WTC11 (cell line): Measurements from ENCODE around the gene PHLDA3. TPM values are rescaled to one million over a fixed set of nuclear protein-coding genes. Genes with fewer than 3 reads are reported as not detected.

Experiments
- ATAC-seq: fragments of 200-7000 bp; cut with Tn5 transposase; 2 replicates; pipeline ENCODE4 v1.10.0; 2021; ENCODE audit warnings: mild to moderate bottlenecking, moderate library complexity
- CTCF ChIA-PET: fragments of 300-600 bp; sonication (Branson Sonifier 250); formaldehyde crosslinking; loops from one replicate; lab custom pipeline; 2021; ENCODE audit warnings: antibody characterized with exemption; lab: Charles Lee
- POLR2A ChIA-PET: fragments of 350-600 bp; sonication (Branson Sonifier 250); formaldehyde crosslinking; loops from one replicate; lab custom pipeline; 2021; ENCODE audit warnings: antibody characterized with exemption; lab: Charles Lee
- DNase-seq: peaks from one replicate; pipeline ENCODE4 v3.0.0; 2021; ENCODE audit warnings: low spot score
- H3K27ac Mint-ChIP-seq: 2 replicates; pipeline ENCODE4 v1.8.0; 2021; ENCODE audit warnings: mixed read lengths
- H3K27me3 Mint-ChIP-seq: 2 replicates; pipeline ENCODE4 v1.8.0; 2021; ENCODE audit warnings: low read depth, mild to moderate bottlenecking, moderate library complexity, mixed read lengths
- H3K36me3 Mint-ChIP-seq: 2 replicates; pipeline ENCODE4 v1.8.0; 2021; ENCODE audit warnings: mixed read lengths
- H3K4me1 Mint-ChIP-seq: 2 replicates; pipeline ENCODE4 v1.8.0; 2022; ENCODE audit warnings: mixed read lengths
- H3K4me3 Mint-ChIP-seq: 2 replicates; pipeline ENCODE4 v1.8.0; 2021; ENCODE audit warnings: mild to moderate bottlenecking, moderate library complexity, mixed read lengths
- H3K9me3 Mint-ChIP-seq: 2 replicates; pipeline ENCODE4 v1.8.0; 2021; ENCODE audit warnings: mixed read lengths
- ATF2 ChIP-seq: sonication (generic); formaldehyde crosslinking; IDR thresholded peaks from 2 replicates; pipeline ENCODE4 v1.8.1; 2022; ENCODE audit warnings: low read depth, missing genetic modification reagents, borderline replicate concordance
- CREB1 ChIP-seq: sonication (generic); formaldehyde crosslinking; IDR thresholded peaks from 2 replicates; pipeline ENCODE4 v1.8.0; 2023; ENCODE audit warnings: mild to moderate bottlenecking, missing genetic modification reagents
- CREM ChIP-seq: sonication (generic); formaldehyde crosslinking; IDR thresholded peaks from 2 replicates; pipeline ENCODE4 v1.8.1; 2022; ENCODE audit warnings: mild to moderate bottlenecking, missing genetic modification reagents, moderate library complexity
- E2F4 ChIP-seq: sonication (generic); formaldehyde crosslinking; IDR thresholded peaks from 2 replicates; pipeline ENCODE4 v1.8.1; 2022; ENCODE audit warnings: low read depth, mild to moderate bottlenecking, moderate library complexity, missing genetic modification reagents, borderline replicate concordance
- ELF4 ChIP-seq: sonication (generic); formaldehyde crosslinking; IDR thresholded peaks from 2 replicates; pipeline ENCODE4 v1.8.1; 2022; ENCODE audit warnings: low read depth, mild to moderate bottlenecking, moderate library complexity, missing genetic modification reagents
- EMX1 ChIP-seq: fragments of 250-450 bp; sonication (Bioruptor Pico); IDR thresholded peaks from 2 replicates; pipeline ENCODE4 v1.8.0; 2021; ENCODE audit warnings: mild to moderate bottlenecking
- ESRRA ChIP-seq: sonication (generic); formaldehyde crosslinking; IDR thresholded peaks from 2 replicates; pipeline ENCODE4 v1.8.1; 2022; ENCODE audit warnings: mild to moderate bottlenecking, missing genetic modification reagents, borderline replicate concordance
- FOXP4 ChIP-seq: sonication (generic); formaldehyde crosslinking; IDR thresholded peaks from 2 replicates; pipeline ENCODE4 v1.8.0; 2022; ENCODE audit warnings: mild to moderate bottlenecking, missing genetic modification reagents
- IRF1 ChIP-seq: sonication (generic); formaldehyde crosslinking; IDR thresholded peaks from 2 replicates; pipeline ENCODE4 v1.8.0; 2023; ENCODE audit warnings: missing genetic modification reagents
- JAZF1 ChIP-seq: fragments of 250-450 bp; sonication (Bioruptor Pico); IDR thresholded peaks from 2 replicates; pipeline ENCODE4 v1.9.0; 2021; ENCODE audit warnings: moderate library complexity, mild to moderate bottlenecking, inconsistent platforms
- MAX ChIP-seq: sonication (generic); formaldehyde crosslinking; IDR thresholded peaks from 2 replicates; pipeline ENCODE4 v1.8.0; 2022; ENCODE audit warnings: mild to moderate bottlenecking, missing genetic modification reagents
- MLX ChIP-seq: sonication (generic); formaldehyde crosslinking; IDR thresholded peaks from 2 replicates; pipeline ENCODE4 v1.8.1; 2023; ENCODE audit warnings: mild to moderate bottlenecking, missing genetic modification reagents, moderate library complexity
- NFYB ChIP-seq: sonication (generic); formaldehyde crosslinking; conservative IDR thresholded peaks from 2 replicates; pipeline ENCODE4 v1.8.0; 2022; ENCODE audit warnings: low read depth, missing genetic modification reagents
- OVOL2 ChIP-seq: fragments of 250-450 bp; sonication (Bioruptor Pico); IDR thresholded peaks from 2 replicates; pipeline ENCODE4 v1.9.0; 2021; ENCODE audit warnings: mild to moderate bottlenecking, borderline replicate concordance
- RELA ChIP-seq: sonication (generic); formaldehyde crosslinking; IDR thresholded peaks from 2 replicates; pipeline ENCODE4 v1.8.1; 2022; ENCODE audit warnings: missing genetic modification reagents, mild to moderate bottlenecking, borderline replicate concordance
- TP53 ChIP-seq: sonication (generic); formaldehyde crosslinking; IDR thresholded peaks from 2 replicates; pipeline ENCODE4 v1.8.1; 2023; ENCODE audit warnings: mild to moderate bottlenecking, missing genetic modification reagents
- ZMAT4 ChIP-seq: fragments of 250-450 bp; sonication (Bioruptor Pico); IDR thresholded peaks from 2 replicates; pipeline ENCODE4 v1.9.0; 2021; ENCODE audit warnings: mild to moderate bottlenecking
- ZNF317 ChIP-seq: sonication (generic); formaldehyde crosslinking; IDR thresholded peaks from 2 replicates; pipeline ENCODE4 v1.8.1; 2023; ENCODE audit warnings: low read depth, mild to moderate bottlenecking, moderate library complexity, missing genetic modification reagents, borderline replicate concordance
- ZNF396 ChIP-seq: fragments of 250-450 bp; sonication (Bioruptor Pico); IDR thresholded peaks from 2 replicates; pipeline ENCODE4 v1.8.0; 2021; ENCODE audit warnings: mild to moderate bottlenecking, moderate library complexity, borderline replicate concordance
- total RNA-seq: library from RNA; stranded (reverse); gene quantifications from 3 replicates; pipeline ENCODE4 v1.2.3, GENCODE V29; 2021

PHLDA3 gene
- total RNA-seq, 1 experiment from 2014 or later, result 95.1 TPM

- Mint-ChIP-seq H3K4me1 (peaks cover 35% of the 10 kb centered on the region), H3K4me3 (no peak overlapping the region), H3K36me3 (no peaks in the 10 kb centered on the region)
- DNase-seq, result no peak
- TF ChIP-seq OVOL2 (CRISPR knock-in tag) (no peak), ZNF317 (CRISPR knock-in tag) (no peak), ATF2 (no peak), ELF4 (CRISPR knock-in tag) (no peak), ZMAT4 (CRISPR knock-in tag) (no peak), IRF1 (CRISPR knock-in tag) (no peak), CREB1 (CRISPR knock-in tag) (no peak)
- TF ChIP-seq, all 79 proteins: peak for 0
- Mint-ChIP-seq H3K27me3 (peaks cover 36% of the 10 kb centered on the region), H3K27ac (no peak overlapping the region), H3K9me3 (no peaks in the 10 kb centered on the region)
- POLR2A ChIA-PET, result no interaction called here
- CTCF ChIA-PET, result interaction anchor here (1.4 to 7.2 kb wide), 3 partner anchors 11 to 63 kb away, joined by 4 to 390 read pairs (median 276); no protein-coding TSS in a partner anchor
- no peak for ATAC-seq
Observed at GRCh38 chr1:201510734-201511133, 41.7 kb upstream of the PHLDA3 start.

GRCh38 chr1:201509601-201510374 is 40.8 kb upstream of the PHLDA3 start:
- no peaks in the 10 kb centered on the region for H3K9me3 Mint-ChIP-seq
- TF ChIP-seq TP53 (CRISPR knock-in tag), result no peak
- no peak for TF ChIP-seq RELA (CRISPR knock-in tag)
- no peak for TF ChIP-seq ATF2
- TF ChIP-seq MAX (CRISPR knock-in tag), result no peak
- no peak for TF ChIP-seq CREM (CRISPR knock-in tag)
- TF ChIP-seq E2F4 (CRISPR knock-in tag), result no peak
- TF ChIP-seq ESRRA, result no peak
- TF ChIP-seq NFYB (CRISPR knock-in tag), result no peak
- no peak for TF ChIP-seq ZNF317 (CRISPR knock-in tag)
- H3K27ac Mint-ChIP-seq, result no peak overlapping the region
- H3K36me3 Mint-ChIP-seq, result no peaks in the 10 kb centered on the region
- ChIA-PET CTCF (interaction anchor here (1.4 to 5.6 kb wide), 2 partner anchors 28 to 62 kb away, joined by 4 to 63 read pairs; no protein-coding TSS in a partner anchor), POLR2A (no interaction called here)
- no peak overlapping the region for H3K4me3 Mint-ChIP-seq
- DNase-seq, result no peak
- ATAC-seq, result no peak
- H3K27me3 Mint-ChIP-seq, result peaks cover 39% of the 10 kb centered on the region
- H3K4me1 Mint-ChIP-seq, result peaks cover 43% of the 10 kb centered on the region

GRCh38 chr1:201508809-201509208 is 39.8 kb upstream of the PHLDA3 start:
- Mint-ChIP-seq H3K36me3 (no peaks in the 10 kb centered on the region), H3K4me3 (no peak overlapping the region), H3K27me3 (peaks cover 39% of the 10 kb centered on the region), H3K9me3 (no peaks in the 10 kb centered on the region), H3K4me1 (peaks cover 50% of the 10 kb centered on the region), H3K27ac (no peak overlapping the region)
- DNase-seq, result no peak
- POLR2A ChIA-PET, result no interaction called here
- CTCF ChIA-PET, result interaction anchor here (5.6 kb wide), 1 partner anchor 27 kb away, joined by 63 read pairs; no protein-coding TSS in a partner anchor
- ATAC-seq, result no peak
- no peak for TF ChIP-seq EMX1
- no peak for TF ChIP-seq ELF4 (CRISPR knock-in tag)
- TF ChIP-seq MLX (CRISPR knock-in tag), result no peak
- TF ChIP-seq ZNF396 (CRISPR knock-in tag), result no peak
- TF ChIP-seq TP53 (CRISPR knock-in tag), result no peak
- no peak for TF ChIP-seq ATF2
- TF ChIP-seq FOXP4, result no peak
- no peak for TF ChIP-seq ZMAT4 (CRISPR knock-in tag)
- TF ChIP-seq JAZF1 (CRISPR knock-in tag), result no peak
